ENCODE results near the gene BCAS3.

The BCAS3 gene

DNA sequence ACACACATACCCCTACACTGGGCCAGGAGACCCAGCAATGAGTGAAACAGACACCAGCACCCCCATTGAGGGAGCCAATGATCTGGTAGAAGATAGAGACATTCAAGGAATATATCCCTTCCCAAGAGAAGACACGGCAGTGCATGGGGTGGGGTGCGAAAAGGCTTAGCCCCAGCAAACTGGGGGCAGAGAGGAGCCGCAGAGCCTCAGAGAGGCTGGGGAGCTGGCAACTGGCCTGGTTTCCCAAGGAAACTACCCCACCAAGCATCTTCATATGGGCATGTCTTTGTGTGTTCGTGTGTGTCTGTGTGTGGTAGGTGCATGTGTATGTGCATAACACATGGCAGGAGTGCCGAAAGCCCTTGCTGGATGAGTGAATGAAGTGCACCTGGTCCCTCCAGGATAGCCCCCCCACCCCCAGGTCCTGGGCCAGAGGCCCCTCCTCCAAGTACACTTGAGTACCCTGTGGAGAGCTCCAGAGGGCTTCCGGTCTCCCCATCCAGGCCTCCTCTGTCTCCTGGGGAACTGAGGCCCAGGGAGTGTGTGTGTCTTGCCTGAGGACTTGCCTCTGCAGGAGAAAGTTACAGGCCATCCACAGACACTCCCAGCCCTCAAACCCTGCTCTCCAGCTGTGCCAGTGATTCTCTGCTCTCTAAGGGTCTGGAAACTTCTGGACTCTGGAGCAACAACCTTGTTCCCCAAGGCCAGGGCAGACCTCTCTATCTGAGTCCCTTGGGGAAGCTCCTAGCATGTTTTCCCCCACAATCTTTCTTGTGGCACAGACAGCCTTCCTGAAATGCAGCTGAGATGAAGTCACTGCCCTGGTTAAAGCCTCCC, 737.9 kb downstream of the BCAS3 start:
- peaks cover 0 to 52% (median 37%) of the 10 kb centered on the region in 4 donors for H3K4me1 ChIP-seq
- no peaks in the 10 kb centered on the region for H3K27me3 ChIP-seq
- H3K36me3 ChIP-seq, result no peaks in the 10 kb centered on the region
- DNase-seq, result no peak
- H3K4me3 ChIP-seq, result no peak overlapping the region
- intact Hi-C loops (cut with DNase I; ENCODE audit: low total_unique reads), result loop anchor here (2.0 to 10.0 kb wide), 3 partner anchors 137 to 449 kb away; partner anchors contain the start of gene BRIP1
- TF ChIP-seq, protein P1, sequence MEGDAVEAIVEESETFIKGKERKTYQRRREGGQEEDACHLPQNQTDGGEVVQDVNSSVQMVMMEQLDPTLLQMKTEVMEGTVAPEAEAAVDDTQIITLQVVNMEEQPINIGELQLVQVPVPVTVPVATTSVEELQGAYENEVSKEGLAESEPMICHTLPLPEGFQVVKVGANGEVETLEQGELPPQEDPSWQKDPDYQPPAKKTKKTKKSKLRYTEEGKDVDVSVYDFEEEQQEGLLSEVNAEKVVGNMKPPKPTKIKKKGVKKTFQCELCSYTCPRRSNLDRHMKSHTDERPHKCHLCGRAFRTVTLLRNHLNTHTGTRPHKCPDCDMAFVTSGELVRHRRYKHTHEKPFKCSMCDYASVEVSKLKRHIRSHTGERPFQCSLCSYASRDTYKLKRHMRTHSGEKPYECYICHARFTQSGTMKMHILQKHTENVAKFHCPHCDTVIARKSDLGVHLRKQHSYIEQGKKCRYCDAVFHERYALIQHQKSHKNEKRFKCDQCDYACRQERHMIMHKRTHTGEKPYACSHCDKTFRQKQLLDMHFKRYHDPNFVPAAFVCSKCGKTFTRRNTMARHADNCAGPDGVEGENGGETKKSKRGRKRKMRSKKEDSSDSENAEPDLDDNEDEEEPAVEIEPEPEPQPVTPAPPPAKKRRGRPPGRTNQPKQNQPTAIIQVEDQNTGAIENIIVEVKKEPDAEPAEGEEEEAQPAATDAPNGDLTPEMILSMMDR (IDR thresholded peaks at IDR 0.05), result no peak
- no peaks in the 10 kb centered on the region for H3K9me3 ChIP-seq
- H3K27ac ChIP-seq, result peak overlapping the region; percentile 77 to 98

DNA sequence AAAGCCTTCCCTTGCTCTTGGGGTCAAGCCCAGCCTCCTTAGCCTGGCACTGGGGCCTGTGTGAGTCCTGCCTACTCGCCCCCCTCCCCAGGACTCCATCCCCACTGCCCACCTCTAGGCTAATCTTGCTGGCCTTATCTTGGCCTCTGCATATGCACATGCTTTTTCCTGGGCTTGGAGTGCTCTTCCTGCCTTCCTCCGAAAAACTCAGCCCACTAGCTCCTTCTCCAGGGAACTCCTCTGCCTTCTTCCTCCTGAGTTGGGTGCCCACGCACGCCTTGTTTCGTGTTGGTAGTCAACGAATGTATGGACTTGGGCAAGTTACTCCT, 738.5 kb downstream of the BCAS3 start:
- Histone ChIP-seq H3K4me1 (peaks cover 0 to 46% (median 35%) of the 10 kb centered on the region in 4 donors), H3K27me3 (peaks cover 0 to 4% of the 10 kb centered on the region in 2 donors), H3K4me3 (peak overlapping the region in 1 of 2 donors; percentile 24), H3K27ac (peak overlapping the region; percentile 77 to 98), H3K9me3 (no peaks in the 10 kb centered on the region), H3K36me3 (no peaks in the 10 kb centered on the region)
- TF ChIP-seq, protein P1 (IDR thresholded peaks at IDR 0.05), result no peak
- intact Hi-C loops (cut with DNase I; ENCODE audit: low total_unique reads), result loop anchor here (2.0 to 10.0 kb wide), 3 partner anchors 137 to 449 kb away; partner anchors contain the start of gene BRIP1
- no peak for DNase-seq

DNA sequence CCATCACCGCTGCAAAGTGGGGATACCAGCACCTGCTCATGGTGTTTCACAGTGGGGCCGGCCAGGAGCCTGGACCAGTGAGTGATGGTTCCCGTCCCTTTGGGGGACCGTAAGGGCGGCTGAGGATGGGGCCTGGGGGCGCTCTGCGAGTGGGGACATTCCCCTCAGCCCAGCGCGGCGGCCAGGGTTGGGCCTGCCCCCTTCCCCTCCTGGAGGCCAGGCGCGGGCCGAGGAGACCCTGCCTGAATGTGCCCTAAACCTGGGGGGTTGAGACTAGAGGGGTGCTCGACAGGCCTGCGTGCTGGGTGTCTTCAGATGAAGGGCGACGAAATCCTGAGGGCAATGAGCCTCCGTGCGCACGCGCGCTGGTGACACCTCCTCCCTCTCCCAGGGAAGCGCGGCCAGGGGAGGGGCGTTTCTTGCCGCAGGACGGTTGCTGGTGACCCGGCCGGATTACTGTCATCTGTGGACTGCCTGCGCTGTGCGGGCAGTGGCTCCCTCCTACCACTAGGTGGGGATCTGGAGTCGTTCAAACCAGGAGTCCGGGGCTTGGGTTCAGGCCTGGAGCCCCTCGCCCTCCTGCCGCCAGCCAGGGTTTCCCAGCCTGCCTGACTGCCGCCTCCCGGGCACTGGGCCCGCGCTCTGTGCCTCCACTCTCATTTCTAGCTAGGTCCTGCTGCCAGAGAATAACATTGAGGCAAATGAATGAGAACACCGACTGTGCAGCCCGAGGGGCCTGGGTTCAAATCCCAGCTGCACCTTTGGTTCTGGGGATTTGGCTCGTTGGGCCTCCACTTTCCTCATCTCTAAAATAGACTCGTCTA, 739.1 kb downstream of the BCAS3 start:
- Histone ChIP-seq H3K27ac (peak overlapping the region; percentile 77 to 98), H3K4me1 (peaks cover 0 to 46% (median 33%) of the 10 kb centered on the region in 4 donors), H3K27me3 (peaks cover 0 to 10% of the 10 kb centered on the region in 2 donors), H3K36me3 (no peaks in the 10 kb centered on the region), H3K4me3 (peak overlapping the region; percentile 24 to 45), H3K9me3 (no peaks in the 10 kb centered on the region)
- intact Hi-C loops (cut with DNase I; ENCODE audit: low total_unique reads), result loop anchor here (2.0 to 10.0 kb wide), 3 partner anchors 136 to 448 kb away; partner anchors contain the start of gene BRIP1
- TF ChIP-seq, protein P1 (IDR thresholded peaks at IDR 0.05), result peak; percentile 90 to 99
- peak; percentile 86 to 91 for DNase-seq

DNA sequence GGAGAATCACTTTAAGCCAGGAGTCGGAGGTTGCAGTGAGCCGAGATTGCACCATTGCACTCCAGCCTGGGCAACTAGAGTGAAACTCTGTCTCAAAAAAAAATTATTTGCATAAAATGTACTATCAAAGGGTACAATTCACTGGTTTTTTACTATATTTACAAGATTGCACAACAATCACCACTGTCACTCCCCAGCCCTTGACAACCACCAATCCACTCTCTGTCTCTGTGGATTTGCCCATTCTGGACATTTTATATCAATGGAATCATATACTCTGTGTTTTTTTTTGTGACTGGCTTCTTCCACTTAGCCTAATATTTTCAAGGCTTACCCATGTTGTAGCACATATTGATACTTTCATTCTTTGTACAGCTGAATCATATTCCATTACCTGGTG, 740.8 kb downstream of the BCAS3 start:
- Histone ChIP-seq H3K9me3 (no peaks in the 10 kb centered on the region), H3K27me3 (peaks cover 0 to 16% of the 10 kb centered on the region in 2 donors), H3K4me3 (no peak overlapping the region), H3K36me3 (no peaks in the 10 kb centered on the region), H3K27ac (no peak overlapping the region), H3K4me1 (peaks cover 0 to 40% (median 29%) of the 10 kb centered on the region in 4 donors)
- no peak for DNase-seq
- TF ChIP-seq, protein P1 (IDR thresholded peaks at IDR 0.05), result no peak
- intact Hi-C loops (cut with DNase I; ENCODE audit: low total_unique reads), result loop anchor here (10.0 kb wide), 2 partner anchors 416 to 446 kb away; partner anchors contain the start of gene BRIP1

DNA sequence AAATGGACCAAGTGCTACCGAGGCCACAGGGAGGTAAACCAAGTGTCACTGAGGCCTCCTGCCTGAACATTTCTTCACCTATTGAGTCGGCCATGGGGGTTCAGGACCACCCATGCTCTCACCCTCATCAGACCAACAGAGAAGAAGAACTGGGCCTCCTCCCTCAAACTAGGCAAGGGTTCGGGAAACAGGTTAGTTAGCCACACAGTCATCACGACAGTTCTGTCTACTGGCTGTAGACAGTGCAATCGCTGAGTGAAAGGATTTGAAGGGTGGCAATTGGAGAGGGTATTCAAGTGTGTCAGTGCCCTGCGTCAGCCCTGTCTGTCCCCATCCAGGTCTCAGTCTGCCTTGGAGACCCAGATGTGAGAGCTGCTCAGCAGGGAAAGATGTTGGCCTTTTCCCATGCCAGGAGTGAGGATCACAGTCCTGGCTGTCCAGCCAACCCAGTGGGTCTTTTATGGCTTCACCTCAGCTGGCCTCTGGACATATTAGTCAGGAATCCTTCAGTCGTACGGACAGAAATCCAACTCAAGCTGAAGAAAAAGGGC, 741.9 kb downstream of the BCAS3 start:
- TF ChIP-seq, protein P1 (IDR thresholded peaks at IDR 0.05), result no peak
- Histone ChIP-seq H3K4me3 (no peak overlapping the region), H3K4me1 (peaks cover 0 to 29% (median 20%) of the 10 kb centered on the region in 4 donors), H3K36me3 (no peaks in the 10 kb centered on the region), H3K27me3 (peaks cover 0 to 26% of the 10 kb centered on the region in 2 donors), H3K9me3 (no peaks in the 10 kb centered on the region), H3K27ac (no peak overlapping the region)
- intact Hi-C loops (cut with DNase I; ENCODE audit: low total_unique reads), result loop anchor here (10.0 kb wide), 2 partner anchors 415 to 445 kb away; partner anchors contain the start of gene BRIP1
- no peak for DNase-seq

All from tibial artery (tissue), 4 donors.